HFFc6 (cell line): Measurements from ENCODE around the gene MSI2. TPM values are rescaled to one million over a fixed set of nuclear protein-coding genes. Genes with fewer than 3 reads are reported as not detected.

Experiments
- DNase-seq: peaks from one replicate; pipeline ENCODE4 v3.0.0-alpha.2; 2018
- H3K27ac Mint-ChIP-seq: 2 replicates; pipeline ENCODE4 v1.8.0; 2020; ENCODE audit warnings: mild to moderate bottlenecking, mixed read lengths
- H3K27me3 Mint-ChIP-seq: 2 replicates; pipeline ENCODE4 v1.8.0; 2021; ENCODE audit warnings: mild to moderate bottlenecking, moderate library complexity, mixed read lengths; ENCODE audit not compliant: insufficient read depth
- H3K36me3 Mint-ChIP-seq: 2 replicates; pipeline ENCODE4 v1.8.0; 2021; ENCODE audit warnings: low read depth, mixed read lengths
- H3K4me1 Mint-ChIP-seq: 2 replicates; pipeline ENCODE4 v1.8.0; 2020; ENCODE audit warnings: low read depth, mixed read lengths
- H3K4me3 Mint-ChIP-seq: 2 replicates; pipeline ENCODE4 v1.8.0; 2020; ENCODE audit warnings: mild to moderate bottlenecking, moderate library complexity, mixed read lengths
- H3K9me3 Mint-ChIP-seq: 2 replicates; pipeline ENCODE4 v1.8.0; 2020; ENCODE audit warnings: mild to moderate bottlenecking, mixed read lengths
- CTCF ChIP-seq: fragments of 200-600 bp; sonication (generic); IDR thresholded peaks from 2 replicates; pipeline ENCODE4 v1.5.0; 2021; ENCODE audit warnings: antibody characterized with exemption, mild to moderate bottlenecking
- total RNA-seq, 6 experiments: library from RNA; stranded (reverse); fragmentation: NEBNext Ultra II Directional; extraction: Animal tissue kit (Norgen Biotek cat#: 25700); gene quantifications; 2 replicates in 1 of 6; 3 replicates in 5 of 6; pipeline ENCODE4 v1.2.3, GENCODE V29; 2021

MSI2 gene
- total RNA-seq, 6 experiments from 2014 or later = 53.5 to 71.7 (median 55.0) TPM

GRCh38 chr17:57713140-57713539 lies 456.8 kb downstream of the MSI2 start:
- no peak overlapping the region for H3K4me3 Mint-ChIP-seq
- no peaks in the 10 kb centered on the region for H3K9me3 Mint-ChIP-seq
- no peak for TF ChIP-seq CTCF
- H3K27ac Mint-ChIP-seq = no peak overlapping the region
- peaks cover 49% of the 10 kb centered on the region for H3K27me3 Mint-ChIP-seq
- no peaks in the 10 kb centered on the region for H3K36me3 Mint-ChIP-seq
- H3K4me1 Mint-ChIP-seq = no peaks in the 10 kb centered on the region
- DNase-seq = no peak

GRCh38 chr17:57714665-57715180 lies 458.4 kb downstream of the MSI2 start:
- H3K4me3 Mint-ChIP-seq = no peak overlapping the region
- no peak for TF ChIP-seq CTCF
- H3K36me3 Mint-ChIP-seq = no peaks in the 10 kb centered on the region
- no peaks in the 10 kb centered on the region for H3K4me1 Mint-ChIP-seq
- DNase-seq = no peak
- H3K27ac Mint-ChIP-seq = no peak overlapping the region
- H3K9me3 Mint-ChIP-seq = no peaks in the 10 kb centered on the region
- H3K27me3 Mint-ChIP-seq = peaks cover 53% of the 10 kb centered on the region

- no peak for DNase-seq
- Mint-ChIP-seq H3K9me3 (no peaks in the 10 kb centered on the region), H3K4me1 (no peaks in the 10 kb centered on the region), H3K27ac (no peak overlapping the region), H3K27me3 (peaks cover 50% of the 10 kb centered on the region), H3K4me3 (no peak overlapping the region), H3K36me3 (no peaks in the 10 kb centered on the region)
- TF ChIP-seq CTCF = no peak
These were observed 459.7 kb downstream of the MSI2 start for GRCh38 chr17:57715981-57716380.

GRCh38 chr17:57718878-57719277 lies 462.6 kb downstream of the MSI2 start:
- Mint-ChIP-seq H3K27ac (no peak overlapping the region), H3K36me3 (no peaks in the 10 kb centered on the region), H3K4me1 (no peaks in the 10 kb centered on the region), H3K4me3 (no peak overlapping the region), H3K9me3 (no peaks in the 10 kb centered on the region), H3K27me3 (peaks cover 62% of the 10 kb centered on the region)
- TF ChIP-seq CTCF = no peak
- no peak for DNase-seq

- Mint-ChIP-seq H3K4me1 (no peaks in the 10 kb centered on the region), H3K27ac (no peak overlapping the region), H3K9me3 (no peaks in the 10 kb centered on the region), H3K36me3 (no peaks in the 10 kb centered on the region), H3K27me3 (peaks cover 57% of the 10 kb centered on the region), H3K4me3 (no peak overlapping the region)
- no peak for TF ChIP-seq CTCF
- no peak for DNase-seq
These were observed 464.2 kb downstream of the MSI2 start for GRCh38 chr17:57720386-57721035.
